ENCODE data around the gene DIP2A.
"Not testable (repeated sequence)": the region's sequence is repeated elsewhere in the genome, so short reads cannot be mapped to it uniquely, and the experiment has no call there.

The DIP2A gene

DNA sequence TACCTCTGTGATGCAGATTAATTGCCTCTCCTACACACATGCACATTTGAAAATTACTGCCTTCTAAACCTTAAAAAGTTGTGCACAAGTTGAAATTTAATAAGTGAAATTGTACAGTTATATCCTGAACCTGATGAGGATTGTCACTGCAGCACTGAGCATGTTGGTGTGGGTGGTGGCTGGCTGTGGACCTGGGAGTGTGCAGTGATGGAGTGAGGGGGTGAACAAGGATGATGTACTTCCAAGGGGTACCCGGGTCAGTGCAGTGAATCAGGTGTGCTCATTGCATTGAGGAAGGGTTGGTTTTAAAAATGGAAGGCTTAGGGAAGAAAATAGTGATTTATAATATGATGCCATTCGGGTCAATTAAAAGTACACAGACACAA, 24.1 kb downstream of the DIP2A start:
- no peak for DNase-seq

DNA sequence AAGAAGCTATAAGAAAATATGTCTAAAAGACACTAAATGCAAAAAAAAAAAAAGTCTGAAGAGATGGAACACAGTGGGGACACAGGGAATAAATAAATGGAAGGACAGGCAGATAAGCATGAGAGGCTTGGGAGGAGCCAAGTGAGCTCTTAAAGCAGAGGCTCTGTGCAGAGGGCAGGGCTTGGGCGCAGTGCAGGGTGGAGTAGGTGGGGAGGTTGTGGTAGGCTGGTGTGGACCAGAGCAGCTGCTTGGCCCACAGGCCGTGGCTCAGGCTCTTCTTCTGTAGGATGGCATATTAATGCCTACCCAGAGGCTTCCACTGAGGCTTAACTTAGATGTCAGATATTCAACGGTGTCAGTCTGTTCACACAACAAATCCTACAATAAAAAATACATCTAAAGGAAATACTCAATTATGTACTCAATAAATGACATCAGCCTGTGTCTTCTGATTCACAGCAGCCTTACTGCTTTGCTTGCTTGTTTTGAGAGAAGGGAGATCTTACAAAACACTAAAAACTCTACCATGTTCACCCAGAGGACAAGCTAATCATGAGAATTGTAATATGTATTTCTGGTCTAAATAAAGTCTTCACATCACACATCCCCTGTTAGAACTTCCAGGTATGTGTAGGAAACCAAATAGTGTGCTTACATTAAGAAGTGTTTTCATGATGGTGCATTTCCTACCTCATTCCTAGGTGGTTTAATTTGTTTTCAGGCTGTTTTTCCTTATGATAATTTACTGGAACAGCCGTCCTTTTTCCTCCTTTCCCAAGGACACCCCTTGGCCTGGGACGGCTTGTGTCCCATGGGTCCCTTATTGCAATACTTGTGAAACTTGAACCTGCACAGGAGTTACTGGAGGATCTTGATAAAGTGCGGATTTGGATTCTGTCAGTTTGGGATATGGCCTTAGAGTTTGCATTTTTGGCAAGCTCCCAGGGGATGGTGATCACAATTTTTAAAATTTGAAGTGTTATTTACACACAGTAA, 24.9 kb downstream of the DIP2A start:
- DNase-seq: no peak

DNA sequence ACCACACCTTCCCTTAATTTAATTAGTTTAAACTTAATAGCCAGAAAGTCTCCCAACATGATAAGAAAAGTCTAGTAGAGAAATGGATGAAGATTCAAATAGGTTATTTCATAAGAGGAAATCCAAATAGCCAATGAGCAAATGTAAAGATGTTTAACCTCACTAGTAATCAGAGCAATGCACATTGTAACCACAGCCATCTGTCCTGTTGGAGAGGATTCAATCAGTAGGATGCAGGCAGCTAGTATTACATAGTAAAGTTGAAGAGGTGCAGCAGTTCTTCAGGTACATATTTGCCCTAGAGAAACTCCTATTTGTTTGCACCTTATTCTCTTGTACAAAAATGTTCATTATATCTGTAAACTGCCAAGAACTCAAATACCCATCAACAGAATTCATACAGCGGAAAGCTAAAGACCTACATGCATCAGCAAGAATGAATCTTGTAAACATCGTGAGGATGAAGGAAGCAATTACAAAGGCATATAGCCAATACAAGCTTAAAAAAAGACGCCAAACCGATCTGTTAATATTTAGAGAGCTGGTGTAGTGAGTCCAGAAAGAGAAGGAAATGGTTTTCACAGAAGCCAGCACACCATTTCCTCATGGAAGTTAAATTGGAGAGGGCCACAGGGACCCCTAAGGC, 27.9 kb downstream of the DIP2A start:
- DNase-seq: no peak

DNA sequence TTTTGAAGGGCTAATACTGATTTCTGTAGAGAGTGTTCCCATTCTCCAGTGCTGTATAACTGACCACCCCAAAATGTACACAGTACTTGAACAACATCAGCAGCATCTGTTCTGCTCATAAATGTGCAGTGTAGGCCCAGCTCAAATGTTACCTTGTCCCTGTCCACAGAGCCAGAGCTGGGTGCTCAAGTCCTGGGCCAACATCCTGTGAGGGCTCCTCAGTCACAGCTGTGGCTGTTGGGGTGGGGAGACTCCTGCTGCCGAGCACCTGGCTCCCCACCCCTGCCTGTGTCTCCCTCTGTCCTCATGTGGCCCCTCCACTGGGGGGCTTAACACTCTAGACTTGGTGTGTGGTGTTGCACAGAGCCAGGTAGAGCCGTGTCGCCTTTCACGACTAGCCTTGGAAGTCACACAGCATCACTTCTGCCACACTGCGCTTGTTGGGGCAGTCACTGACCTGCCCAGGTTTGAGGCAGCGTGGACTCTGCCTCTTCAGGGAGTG, 30.5 kb downstream of the DIP2A start:
- DNase-seq: no peak

DNA sequence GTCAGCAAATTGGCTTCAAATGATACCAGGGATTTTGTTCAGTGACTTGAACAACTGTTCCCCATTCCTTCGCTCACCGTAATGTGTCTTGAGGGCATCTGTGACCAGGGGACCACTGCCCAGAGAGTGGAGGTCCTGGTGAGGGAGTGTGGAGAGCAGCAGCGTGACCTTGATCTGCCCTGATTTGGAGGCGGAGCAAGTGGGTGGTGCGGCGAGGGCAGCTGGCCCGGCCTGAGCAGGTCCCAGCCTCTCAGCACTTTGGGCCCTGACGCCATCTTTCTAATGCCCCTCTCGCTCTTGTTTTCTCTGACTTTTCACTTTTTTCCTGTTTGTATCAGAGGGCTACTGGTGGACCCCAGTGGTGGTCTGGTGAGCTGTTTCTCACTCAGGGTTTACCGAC, 31.1 kb downstream of the DIP2A start:
- DNase-seq: no peak

DNA sequence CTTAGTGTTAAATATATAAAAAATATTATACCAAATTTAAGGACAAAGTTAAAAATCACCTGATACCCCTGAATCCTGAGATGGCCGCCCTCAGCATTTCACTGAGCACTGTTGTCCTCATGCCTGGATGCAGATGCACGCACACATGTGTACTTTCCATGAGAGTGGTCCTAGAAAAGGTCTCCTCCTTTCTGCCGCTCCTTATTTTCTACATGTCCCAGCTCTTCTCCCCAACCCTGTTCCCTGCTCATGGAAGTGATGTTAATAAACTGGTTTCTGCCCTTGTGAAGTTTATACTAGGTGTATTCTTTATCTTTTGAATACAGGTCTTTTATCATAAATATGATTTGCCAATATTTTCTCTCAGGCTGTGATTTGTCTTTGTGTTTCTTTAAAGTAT, 32.9 kb downstream of the DIP2A start:
- no peak for DNase-seq

DNA sequence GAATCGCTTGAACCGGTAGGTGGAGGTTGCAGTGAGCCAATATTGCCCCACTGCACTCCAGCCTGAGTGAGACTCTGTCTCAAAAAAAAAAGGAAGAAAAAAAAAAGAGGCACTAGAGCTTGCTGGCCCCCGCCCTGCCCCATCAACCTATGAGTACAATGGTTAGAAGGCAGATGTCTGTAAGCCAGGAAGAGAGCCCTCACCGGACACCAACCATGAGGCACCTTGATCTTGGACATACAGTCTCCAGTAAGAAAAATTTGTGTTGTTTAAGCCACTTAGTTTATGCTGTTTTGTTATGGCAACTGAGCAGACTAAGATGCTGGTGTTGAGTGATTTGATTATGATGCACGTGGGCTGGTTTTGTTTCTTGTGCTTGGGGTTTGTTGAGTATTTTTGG, 34.2 kb downstream of the DIP2A start:
- no peak for DNase-seq

DNA sequence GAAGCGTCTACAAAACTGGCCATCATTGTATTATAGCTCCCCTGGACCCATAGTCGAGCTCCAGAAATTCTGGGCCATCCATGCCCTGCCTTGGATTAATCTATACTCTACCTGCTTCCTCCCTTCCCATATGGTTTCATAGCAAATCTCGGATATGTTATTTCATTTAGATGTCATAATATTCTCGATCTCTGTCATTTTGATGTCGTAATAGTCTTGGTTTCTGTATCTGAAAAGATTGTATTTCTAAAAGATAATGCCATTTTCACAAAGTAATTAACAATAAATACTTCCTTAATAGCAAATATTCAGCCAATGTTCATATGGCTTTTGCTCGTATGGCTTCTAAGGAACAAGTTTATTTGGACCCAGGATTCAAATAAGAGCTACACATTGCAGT, 35.1 kb downstream of the DIP2A start:
- DNase-seq: no peak

DNA sequence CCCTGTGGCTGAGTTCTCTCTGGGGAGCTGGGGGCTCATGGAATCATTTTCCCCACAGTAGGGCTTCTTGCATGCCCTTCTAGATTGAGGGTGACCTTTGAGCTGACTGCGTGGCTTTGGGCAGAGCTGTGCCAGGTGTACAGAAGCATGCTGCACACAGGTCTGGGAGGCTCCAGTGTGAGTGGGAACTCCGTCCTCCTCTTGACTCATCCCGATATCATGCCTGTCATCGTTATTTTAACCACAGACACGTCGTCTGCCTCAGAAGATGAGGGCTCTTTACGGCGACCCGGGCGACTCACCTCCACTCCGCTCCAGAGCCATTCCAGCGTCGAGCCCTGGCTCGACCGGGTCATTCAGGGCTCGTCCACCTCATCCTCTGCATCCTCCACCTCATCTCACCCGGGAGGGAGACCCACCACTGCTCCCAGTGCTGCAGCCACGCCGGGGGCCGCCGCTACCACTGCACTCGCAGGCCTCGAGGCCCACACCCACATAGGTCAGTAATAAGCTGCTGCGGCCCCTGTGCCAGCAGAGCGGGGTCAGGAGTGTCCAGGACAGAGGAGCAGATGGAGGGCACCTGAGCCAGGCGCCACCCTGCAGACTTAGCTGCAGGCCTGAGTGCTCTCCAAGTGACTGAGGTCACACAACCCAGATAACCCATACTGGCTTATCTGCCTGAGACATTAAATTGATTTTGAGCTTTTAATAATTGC, 39.8 kb downstream of the DIP2A start:
- no peak for DNase-seq

DNA sequence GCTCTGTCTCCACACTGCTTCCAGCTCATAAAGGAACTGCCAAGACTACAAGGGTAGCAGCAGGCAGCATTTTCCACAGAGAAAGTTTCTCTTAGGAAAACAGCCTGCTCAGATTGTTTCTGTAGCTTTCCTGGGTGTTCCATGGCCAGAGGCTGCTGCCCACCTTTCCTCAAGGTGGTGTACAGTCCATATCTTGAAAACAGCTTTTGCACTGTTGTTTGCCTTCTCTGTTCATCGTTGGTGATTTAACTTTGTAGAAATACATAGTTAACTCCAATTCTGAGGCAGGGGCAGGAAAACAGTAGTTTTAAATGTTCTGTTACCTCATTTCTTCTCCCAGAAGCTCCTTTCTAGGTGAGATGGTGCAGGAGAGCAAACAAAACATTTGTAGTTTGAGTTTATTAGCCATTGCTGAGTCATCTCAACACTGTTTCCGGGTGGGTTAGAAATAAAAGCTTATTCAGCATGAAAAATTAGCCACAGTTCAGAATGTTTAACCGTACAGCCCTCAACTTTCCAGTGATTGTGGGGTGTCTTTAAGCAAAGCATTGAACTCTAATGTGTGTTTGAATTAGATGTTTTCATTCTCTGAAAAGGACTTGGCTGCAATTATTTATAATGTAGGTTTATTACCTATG, 41.7 kb downstream of the DIP2A start:
- DNase-seq: peak; percentile 9

DNA sequence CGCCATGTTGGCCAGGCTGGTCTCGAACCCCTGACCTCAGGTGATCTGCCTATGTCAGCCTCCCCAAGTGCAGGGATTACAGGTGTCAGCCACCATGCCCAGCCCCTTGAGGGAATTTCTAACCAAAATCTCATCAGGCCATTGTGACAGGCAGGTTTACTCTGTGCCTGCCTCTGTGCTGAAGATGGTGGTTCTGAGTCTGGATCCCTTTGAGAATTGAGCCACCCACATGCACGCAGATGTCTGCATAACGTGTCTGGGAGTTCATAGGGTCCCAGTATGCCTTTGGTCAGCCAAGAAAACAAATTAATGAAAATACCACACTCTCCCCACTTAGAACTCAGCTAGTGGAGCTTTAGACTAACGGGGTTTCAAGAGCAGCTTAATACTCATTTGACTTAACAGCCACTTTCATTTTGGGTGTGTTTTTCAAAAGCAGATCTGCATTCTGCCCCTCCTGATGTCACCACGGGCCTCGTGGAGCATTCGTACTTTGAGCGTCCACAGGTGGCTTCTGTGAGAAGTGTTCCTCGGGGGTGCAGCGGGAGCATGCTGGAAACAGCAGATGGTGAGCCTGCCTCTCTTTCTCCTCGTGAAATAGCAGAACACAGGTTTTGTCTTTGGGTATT, 45.3 kb downstream of the DIP2A start:
- DNase-seq: no peak

DNA sequence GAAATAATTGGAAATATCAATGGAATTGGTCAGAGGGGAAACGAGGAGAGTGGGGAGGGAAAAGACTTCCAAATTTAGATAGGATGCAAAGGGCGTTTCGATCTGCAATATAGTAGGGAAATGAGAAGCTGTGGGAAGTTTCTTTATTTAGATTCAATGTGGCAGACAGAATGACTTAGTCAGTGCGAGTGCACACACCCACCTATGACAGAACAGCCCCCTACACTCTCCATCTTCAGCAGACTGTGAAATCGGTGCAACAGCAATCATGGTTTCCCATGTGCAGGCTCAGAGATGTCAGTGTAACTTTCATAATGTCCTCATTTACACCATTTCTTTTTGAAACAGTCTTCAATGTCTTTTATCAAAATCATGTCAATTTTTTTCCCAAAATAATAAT, 46.0 kb downstream of the DIP2A start:
- DNase-seq: no peak

DNA sequence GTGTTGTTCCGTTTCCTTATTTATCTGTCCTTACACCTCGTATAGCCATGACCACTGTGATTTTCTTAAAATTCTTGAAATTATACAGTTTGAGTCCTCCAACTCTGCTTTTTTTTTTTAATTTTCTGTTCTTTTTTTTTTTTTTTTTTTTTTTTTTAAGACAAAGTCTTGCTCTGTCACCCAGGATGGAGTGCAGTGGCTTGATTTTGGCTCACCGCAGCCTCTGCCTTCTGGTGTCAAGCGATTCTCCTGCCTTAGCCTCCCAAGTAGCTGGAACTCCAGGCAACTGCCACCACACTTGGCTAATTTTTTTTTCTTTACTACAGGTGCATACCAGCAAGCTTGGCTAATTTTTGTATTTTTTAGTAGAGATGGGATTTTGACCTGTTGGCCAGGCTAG, 48.9 kb downstream of the DIP2A start:
- DNase-seq: no peak

DNA sequence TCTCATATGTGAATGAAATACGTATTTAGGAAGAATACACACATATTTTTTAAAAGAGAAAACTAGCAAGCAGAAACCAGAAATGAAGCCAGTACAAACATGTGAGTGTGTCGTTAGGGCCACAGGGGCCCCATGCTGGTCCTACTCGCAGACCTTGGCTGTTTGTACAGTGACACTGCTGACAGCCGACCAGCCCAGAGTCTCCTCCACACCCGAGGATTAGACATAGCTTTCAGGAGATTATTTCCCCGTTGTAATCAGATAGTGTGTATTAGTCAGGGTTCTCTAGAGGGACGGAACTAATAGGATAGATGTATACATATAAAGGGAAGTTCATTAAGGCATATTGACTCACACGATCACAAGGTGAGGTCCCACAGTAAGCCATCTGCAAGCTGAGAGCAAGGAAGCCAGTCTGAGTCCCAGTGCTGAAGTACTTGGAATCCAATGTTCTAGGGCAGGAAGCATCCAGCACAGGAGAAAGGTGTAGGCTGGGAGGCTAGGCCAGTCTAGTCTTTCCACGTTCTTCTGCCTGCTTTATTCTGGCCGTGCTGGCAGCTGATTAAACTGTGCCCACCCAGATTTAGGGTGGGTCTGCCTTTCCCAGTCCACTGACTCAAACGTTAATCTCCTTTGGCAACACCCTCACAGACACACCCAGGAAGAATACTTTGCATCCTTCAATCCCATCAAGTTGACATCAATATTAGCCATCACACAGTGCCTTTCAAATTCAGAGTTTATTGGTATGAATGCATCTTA, 51.2 kb downstream of the DIP2A start:
- no peak for DNase-seq

DNA sequence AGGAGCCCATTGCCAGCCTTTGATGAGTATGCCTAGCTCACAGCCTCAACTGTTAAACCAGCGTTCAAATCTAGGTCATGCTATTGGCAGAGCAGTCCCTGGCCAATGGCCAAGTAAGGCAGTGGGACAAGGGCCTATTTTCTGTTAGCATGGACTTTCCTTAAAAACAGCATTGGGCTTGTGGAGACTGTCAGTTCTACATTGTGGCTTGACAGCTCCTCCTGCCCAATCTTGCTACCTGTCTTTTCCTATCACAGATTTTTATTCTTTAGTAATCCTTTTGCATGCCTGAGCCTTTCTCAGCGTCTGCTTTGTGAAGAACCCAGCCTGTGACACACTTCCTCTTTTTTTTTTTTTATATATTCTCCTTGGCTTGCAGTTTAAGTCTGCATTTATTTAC, 56.4 kb downstream of the DIP2A start:
- DNase-seq: peak; percentile 34

DNA sequence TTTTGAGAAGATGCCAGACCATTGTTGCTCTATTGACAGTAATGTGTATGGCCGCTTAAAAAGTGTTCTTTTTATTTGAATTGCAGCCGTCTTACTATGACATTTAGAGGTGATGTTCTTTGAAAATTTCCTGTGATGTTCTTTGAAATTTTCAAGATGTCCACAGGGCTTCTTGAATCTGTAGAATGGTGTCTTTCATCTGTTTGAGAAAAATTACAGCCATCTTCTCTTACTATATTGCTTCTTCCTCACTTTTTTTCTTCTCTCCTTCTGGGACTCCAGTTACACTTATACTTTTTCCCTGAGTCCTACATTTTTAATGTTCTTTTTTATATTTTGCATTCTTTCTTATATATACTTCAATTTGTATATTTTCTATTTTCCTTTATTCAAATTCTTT, 57.4 kb downstream of the DIP2A start:
- no peak for DNase-seq

DNA sequence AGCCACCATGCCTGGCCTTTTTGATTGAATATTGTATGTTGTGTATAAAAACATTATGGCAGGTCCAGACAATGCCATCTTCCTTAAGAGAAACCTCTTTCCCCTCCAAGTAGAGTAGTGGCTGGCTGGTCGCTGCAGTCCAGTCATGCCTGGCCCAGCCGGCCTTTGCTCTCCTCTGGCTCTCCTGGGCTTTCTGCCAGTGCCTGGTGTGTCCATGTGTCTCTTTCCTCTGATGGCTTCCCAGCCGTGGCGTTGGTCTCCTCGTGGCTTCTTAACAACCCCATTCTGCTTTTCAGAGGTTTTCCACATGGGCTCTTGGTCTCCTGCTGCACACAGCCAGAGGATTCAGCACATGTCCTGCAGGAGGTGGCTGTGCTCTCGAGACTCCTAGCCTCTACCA, 58.7 kb downstream of the DIP2A start:
- no peak for DNase-seq

DNA sequence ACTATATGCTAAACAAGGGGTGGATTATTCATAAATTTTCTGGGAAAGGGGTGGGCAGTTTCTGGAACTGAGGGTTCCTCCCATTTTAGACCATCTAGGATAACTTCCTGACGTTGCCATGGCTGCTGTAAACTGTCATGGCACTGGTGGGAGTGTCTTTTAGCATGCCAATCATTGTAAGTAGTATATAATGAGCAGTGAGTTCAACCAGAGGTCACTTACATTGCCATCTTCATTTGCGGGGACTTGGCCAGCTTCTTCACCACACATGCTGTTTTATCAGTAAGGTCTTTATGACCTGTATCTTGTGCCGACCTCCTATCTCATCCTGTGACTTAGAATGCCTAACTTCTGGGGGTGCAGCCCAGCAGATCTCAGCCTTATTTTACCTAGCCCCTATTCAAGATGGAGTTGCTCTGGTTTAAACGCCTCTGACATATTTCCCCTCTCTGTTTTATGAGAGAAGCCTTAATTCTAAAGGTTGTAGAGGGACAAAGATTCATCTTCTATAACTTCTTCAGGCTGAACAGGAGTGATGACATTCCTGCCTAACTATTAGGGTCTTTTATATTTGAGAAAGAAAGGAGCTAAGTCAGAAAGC, 60.4 kb downstream of the DIP2A start:
- no peak for DNase-seq

DNA sequence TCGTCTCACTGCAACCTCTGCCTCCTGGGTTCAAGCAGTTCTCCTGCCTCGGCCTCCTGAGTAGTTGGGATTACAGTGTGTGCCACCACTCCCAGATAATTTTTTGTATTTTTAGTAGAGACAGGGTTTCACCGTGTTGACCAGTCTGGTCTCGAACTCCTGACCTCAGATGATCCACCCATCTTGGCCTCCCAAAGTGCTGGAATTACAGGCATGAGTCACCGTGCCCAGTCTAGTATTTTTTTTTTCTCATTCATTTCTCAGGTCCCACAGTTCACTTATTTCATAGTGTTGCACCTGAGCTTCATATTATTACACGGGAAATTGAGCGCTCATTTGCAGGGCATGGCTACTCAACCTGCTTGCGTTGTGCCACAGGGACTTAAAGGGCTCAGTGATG, 68.7 kb downstream of the DIP2A start:
- not testable (repeated sequence) for DNase-seq

DNA sequence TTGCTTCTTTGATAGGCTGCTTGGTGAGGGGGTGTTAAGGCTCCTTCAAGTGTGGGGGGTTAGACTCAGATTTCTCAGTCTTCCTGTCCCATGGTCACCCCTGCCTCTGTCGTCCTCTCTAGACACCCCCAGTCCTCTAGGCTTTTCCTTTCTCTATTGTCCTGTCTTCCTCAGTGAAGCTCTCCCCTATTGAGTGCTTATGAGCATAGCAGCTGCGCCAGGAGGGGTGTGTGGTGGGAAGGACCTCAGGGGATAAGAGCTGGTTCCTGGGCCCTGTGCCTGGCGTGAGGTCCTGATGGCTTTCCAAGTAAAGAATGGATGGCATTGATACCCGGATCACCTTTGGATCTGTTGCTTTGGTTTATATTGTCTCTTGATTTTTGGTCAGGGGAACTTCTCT, 69.1 kb downstream of the DIP2A start:
- DNase-seq: no peak

DNA sequence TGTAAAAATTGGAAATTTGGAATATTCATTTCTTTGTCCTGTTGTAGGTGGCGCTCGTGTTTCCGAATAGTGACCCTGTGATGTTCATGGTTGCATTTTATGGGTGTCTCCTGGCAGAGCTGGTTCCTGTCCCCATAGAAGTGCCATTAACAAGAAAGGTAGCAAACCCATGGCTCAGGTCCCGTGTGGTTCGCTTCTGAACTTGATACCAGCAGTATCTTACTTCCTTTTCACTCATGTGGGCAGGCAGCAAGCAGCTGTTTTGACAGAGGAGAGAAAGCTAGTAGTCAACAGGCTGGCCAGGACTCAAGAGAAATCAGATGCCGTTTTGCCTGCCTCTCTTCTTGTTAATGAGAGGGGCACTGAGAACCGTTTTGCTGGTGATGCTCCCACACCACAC, 73.4 kb downstream of the DIP2A start:
- peak; percentile 53 for DNase-seq

Measured in CD4-positive, alpha-beta T cell treated with Interleukin-6 for 4 hours (primary cell).